NCI-H1694 (cell line): Measurements from ENCODE around the gene HDAC8.
"Not testable (repeated sequence)": the region's sequence is repeated elsewhere in the genome, so short reads cannot be mapped to it uniquely, and the experiment has no call there.

Experiments used
- DNase-seq: peaks from one replicate; lab custom pipeline; 2025; lab: John Stamatoyannopoulos, UW

Gene HDAC8

DNA sequence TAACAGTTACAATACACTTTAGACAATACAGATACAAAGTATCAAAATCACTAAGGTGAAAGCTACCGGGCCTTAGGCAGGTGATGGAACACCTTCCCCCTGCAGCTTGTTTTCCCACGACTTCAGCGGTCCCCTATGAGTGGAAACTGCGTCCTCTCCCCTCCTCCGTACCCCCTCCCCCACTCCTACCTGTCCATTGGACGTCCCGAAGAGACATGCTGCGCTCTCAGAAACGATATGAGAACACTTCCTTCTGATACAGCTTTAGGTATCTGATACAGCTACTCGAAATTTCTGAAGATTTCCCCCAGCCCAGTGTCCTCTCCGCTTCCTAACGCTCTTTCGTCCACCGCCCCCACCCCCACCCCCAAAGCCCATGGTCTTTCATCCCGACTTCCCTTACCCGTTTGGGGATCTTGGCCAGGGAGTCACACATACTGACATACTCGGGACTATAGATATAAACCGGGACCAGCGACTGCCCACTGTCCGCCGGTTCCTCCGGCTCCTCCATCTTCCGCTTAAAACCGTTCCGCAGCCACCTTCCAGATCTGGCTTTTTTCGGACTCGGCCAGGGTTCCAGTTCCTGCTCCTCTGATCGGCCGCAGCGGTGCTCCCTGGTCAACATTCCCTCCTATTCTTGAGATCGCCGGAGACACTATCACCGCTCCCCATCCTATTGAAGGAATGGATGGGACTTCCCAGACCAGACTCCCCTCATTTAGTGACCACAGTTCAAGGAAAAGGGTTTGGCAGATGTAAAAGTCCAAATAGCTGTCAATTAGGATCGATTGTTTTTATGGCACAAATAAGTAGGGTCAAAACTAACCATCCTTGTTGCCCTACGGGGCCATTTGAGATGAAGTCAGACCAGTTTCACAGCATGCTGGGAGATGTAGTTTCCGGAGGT, at the start of gene HDAC8:
Gene HDAC8, minus strand, starts transcription at position 596 of the 910 bp plus-strand sequence. Its CDS starts 82 bp downstream, at position 514.
- peak; percentile 71 for DNase-seq

DNA sequence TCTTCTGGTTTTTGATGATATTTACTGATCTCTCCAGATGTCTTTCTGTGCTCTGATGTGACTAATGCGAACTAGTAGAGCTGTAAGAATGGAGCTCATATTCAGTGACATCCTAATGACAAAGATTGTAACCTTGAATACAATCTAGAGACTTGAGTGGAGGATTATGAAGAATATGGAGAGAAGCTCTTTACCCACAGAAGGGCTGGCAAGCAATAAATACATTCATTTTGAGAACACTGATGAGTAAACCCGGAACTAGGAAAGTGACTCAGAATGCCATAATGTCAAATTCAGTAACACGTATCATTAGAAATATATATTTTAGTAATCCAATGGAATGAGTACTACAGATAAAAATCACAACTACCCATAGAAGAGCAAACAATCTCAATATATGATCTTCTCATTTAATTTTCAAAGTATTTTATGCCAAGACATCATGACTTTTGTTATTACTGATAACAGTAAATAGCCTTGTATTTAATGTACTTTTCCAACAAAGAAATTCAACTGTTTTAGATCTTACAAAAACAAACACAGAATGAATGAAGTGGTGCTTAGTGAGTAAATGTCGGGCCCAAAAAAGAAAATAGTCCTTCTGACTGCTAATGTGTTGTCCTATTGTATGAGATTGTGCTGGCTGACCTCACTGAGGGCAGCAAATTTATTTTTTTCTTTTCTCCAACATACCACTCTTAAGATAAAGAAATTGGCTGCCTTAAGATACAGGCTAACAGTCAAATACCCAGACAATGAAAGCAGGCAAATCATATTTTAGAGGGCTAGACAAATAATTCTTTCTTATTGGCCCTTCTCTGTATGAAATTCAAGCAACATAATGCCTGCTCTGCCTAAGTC, 49.2 kb upstream of the HDAC8 start:
- no peak for DNase-seq

DNA sequence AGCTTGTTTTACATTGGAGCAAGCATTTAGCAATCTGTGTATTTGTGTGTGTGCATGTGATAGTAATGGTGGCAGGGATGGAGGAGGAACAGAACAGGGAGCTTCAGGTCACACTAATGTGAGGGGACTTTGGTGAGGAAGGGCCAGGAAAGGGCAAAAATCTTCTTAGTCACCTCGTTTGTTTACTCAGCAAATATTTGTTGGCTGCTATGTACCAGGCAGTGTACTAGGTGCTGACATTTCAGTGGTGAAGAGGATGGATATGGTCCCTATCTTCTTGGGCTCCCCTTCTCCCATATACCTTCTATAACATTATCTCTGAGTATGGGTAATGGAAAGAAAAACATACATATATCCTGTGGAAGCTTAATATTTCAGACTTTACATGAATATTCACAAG, 48.5 kb upstream of the HDAC8 start:
- DNase-seq, result no peak

DNA sequence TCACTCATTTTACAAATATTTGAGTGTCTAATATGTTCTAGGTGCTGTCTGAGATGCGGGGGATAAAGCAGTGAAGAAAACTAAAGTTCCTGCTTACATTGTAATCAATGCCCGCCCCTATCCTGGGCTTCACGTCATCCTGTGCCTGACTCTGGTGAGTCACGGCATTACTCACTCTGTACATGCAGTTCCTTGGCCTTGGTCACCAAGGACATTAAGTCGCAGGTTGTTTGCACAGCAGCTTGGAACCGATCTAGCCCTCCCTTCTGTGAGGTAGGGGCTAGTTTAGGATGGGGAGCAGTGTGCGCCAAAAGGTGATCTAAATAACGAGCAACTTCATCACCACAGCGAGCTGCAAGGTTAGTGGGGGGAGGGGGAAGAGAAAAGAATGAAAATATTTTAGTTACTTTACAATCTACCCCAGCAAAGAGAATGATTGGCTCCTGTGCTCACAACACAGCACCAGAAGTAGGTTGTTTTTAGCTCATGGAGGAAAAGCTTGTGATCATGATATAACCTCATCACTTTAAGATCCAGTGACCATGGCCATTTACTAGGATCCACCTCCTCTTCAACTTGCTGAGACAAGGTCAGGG, 48.0 kb upstream of the HDAC8 start:
- no peak for DNase-seq

DNA sequence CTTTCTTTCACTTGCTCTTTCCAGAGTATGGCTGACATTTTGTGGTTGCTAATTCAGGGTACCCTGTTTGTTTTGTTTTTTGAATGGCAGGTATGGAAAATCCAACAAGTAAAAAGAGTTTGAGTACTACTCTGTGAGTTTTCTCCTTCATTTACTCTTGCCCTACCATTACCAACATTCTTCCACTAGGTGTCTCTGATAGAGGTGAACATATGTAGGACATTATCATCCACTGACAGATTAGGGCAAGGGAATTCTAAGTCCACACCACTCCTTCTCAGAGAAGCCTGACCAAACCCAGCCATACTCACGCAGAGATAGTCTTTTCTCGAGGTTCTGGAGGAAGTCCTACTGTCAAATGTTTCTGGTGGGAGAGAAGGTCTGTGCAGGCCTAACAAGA, 36.7 kb upstream of the HDAC8 start:
- no peak for DNase-seq

DNA sequence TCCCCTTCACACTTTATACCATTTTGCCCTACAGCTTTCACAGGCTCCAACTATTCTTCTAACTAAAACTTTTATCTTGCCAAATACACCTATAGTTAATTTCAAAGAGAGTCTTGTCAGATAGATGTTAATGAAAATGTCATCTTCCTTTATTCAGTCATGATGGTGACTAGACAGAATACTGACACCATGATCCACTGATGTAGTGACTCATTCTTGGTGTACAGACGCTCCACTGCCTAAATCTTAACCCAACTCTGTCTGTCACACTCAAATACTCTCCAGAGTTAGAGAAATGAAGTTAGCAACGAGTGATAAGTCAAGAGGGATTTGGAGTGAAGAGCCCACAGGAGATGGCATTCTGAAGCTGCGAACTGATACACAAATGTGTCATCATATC, 32.1 kb upstream of the HDAC8 start:
- DNase-seq, result no peak

DNA sequence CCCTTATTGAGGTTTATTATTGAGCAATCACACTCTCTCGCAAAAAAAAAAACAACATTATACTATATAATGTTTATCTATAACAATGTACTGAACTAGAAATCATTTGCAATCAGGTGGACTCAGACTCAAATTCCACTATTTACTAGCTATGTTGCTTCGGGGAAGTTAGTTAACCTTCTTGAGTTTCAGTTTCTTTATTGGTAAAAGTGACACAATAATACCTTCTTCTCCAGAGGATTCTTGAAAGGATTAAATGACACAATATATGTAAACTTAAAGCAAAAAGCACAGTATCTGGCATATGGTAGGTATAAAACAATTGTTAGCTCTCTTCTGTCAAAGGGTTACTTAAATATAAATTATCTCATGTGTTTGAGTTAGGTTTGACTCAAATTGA, 31.5 kb upstream of the HDAC8 start:
- no peak for DNase-seq

DNA sequence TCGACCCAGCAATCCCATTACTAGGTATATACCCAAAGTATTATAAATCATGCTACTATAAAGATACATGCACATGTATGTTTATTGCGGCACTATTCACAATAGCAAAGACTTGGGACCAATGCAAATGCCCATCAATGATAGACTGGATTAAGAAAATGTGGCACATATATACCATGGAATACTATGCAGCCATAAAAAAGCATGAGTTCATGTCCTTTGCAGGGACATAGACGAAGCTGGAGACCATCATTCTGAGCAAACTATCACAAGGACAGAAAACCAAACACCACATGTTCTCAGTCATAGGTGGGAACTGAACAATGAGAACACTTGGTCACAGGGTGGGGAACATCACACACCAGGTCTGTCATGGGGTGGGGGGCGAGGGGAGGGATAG, 18.4 kb upstream of the HDAC8 start:
- not testable (repeated sequence) for DNase-seq

DNA sequence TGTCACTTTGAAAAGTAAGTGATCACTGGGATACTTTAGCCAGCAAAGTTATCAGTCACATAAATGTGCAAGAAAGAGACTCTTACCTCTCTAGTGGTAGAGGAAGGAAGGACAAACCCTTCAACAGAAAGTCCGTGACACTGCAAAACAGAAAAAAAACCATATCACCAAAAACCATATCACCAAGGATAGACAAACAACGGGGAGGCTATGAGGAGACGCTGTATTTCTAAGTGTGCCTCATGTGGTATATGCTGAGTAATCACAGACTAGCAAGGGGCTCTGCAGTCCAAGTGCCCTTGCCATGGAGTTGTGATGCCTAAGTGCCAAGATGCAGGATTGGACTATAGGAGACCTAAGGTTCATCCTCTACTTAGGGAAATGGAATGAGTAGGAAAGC, 11.5 kb upstream of the HDAC8 start:
- no peak for DNase-seq

DNA sequence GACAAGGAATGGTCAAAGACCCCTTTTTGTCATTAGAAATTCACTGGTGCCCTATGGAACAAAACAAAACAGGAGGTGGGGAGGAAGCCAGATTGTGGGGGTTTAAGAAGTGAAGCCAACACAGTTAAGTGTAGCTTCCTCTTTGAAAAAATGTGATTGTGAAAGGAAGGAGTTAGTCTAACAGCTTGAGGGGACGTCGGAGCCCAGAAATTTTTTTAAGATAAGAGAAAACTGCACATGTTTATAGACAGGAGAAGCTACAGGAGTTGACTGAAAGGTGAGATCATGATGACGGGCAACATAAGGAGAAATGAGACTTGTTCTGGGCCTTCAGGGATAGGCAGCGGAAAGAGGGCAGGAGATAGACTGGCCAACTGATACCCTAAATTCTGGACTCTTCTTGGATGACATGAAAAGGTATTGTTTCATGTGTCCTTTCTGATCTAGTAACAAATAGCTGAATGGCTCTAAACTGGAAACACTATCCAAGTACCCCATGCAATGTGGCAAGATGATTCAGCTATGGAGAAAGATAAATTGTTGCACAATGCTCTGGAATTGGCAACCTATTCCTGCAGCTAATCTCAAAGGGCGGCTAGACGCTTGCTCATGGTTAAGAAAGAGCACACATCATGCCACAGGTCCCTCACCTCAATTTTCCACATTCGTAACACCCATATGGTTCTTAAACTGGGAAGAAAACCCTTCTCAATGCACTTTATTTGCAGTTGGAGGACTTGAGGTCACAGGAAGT, 3.7 kb upstream of the HDAC8 start:
- DNase-seq, result no peak

DNA sequence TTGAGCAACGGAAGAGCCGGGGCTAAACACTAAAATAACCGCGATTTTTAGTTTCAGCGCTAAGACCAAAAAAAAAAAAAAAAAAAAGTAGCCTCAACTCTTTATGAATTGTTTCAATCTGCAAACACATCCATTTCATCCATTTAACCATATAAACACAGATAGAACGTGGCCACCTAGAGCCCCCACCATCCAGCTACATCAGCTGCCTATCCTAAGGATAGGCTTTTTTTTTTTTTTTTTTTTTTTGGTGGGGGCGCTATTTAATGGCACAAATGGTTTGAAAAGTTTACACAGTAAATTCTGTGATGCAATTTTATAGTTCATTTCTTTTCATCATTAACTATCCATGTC, 492 bp upstream of the HDAC8 start:
- DNase-seq, result no peak

DNA sequence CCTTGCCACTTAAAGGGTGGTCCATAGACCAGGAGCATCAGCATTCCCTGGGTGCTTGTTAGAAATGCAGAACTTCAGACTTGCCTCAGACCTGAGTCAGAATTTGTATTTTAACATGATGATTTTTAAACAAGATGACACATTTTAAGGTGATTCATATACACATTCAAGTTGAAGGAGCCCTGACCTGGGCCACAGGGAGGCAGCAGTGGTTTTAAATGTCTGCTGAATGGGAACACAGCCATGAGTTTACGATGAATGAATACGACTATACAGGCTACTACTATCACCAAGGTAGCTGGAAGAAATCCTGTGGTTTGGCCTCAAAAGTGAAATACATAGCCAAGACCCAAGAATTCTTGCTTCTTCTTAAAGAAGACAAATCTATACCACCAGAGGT, 2.9 kb downstream of the HDAC8 start:
- DNase-seq, result no peak

DNA sequence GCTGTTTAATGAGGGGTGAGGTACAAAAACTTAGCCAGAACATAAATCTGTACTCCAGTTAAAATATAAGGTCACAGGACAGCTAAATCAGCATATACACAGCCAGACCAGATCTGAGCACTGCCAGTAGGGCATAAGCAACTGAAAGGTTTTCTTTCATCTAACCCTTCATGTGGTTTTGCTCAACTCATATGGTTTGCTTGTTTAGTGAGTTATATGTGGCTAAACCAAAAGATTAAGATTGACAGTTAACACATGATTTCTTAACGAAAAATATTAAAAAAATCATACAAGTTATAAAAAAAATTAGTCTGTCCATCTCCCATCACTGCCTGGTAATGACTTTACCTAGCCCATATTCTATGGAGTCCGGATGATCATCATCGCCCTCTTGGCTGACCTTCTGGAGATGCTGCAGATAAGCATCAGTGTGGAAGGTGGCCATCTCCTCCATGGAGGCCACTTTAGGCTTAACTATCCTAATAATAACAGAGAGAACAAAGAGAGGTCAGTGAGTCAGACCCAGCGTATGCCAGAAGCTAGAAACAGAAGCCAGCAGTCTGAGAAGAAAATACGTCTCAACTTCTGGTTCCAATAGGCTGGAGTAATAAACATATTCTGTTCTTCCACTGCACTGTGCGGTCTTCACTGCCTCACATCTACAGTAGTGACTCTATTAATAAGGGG, 4.1 kb downstream of the HDAC8 start:
- no peak for DNase-seq

DNA sequence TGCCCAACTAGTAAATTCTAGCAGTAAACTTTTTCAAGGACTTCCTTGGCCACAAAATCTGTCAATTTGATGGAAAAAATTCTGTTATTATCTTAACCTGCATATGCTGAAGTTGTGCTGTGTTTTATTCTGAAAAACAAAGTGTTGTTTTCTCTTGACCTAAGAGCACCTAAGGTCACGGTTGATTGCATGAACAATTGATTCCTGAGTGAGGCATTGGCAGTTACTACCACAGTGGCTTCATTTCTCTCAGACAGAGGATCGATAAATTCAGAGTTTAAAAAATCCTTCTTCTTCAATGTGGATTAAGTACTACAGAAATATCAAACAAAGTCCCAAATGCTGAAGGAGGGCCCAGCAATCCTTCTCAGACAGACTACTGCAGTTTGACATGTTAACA, 6.2 kb downstream of the HDAC8 start:
- DNase-seq, result no peak

DNA sequence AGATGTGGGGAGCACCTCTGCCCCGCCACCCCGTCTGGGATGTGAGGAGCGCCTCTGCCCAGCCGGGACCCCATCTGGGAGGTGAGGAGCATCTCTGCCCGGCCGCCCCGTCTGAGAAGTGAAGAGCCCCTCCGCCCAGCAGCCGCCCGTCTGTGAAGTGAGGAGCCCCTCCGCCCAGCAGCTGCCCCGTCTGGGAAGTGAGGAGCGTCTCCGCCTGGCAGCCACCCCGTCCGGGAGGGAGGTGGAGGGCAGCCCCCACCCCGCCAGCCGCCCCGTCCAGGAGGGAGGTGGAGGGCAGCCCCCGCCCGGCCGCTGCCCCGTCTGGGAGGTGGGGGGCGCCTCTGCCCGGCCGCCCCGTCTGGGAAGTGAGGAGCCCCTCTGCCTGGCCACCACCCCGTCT, 13.0 kb downstream of the HDAC8 start:
- not testable (repeated sequence) for DNase-seq

DNA sequence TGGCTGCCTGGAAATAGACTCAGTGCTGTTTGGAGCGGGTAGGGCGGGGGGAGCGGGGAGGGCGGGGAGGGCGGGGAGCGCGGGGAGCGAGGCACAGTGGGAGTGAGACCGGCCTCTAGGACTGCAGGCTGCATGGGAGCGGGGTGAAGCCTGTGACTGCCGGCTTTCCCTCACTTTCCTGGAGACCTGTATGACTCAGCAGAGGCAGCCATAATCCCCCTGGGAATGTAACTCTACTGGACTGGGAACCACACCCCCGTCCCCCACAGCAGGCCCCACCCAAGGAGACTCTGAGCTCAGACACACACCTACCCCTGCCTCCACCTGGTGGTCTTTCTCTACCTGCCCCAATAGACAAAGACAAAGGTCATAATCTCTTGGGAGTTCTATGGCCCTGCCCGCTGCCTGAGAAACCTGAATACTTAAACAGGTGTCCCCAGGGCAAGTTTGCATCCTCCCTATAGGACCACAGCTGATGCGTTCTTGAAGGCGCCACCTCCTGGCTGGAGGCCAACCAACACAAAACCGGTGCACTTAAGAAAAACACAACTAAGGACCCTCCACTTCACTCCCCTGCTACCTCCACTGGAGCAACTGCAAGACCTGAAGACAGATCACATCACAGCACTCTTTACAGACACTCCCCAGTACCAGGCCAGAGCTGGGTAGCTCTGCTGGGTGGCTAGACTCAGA, 18.0 kb downstream of the HDAC8 start:
- no peak for DNase-seq

DNA sequence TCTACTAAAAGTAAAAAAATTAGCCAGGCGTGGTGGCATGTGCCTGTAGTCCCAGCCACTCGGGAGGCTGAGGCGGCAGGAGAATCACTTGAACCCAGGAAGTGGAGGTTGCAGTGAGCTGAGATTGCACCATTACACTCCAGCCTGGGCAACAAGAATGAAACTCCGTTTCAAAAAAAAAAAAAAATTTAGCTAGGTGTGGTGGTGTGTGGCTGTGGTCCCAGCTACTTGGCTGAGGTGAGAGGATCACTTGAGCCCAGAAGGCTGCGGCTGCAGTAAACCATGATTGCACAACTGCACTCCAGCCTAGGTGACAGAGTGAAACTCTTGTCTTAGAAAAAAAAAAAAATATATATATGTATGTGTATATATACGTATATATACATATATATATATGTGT, 20.2 kb downstream of the HDAC8 start:
- not testable (repeated sequence) for DNase-seq

DNA sequence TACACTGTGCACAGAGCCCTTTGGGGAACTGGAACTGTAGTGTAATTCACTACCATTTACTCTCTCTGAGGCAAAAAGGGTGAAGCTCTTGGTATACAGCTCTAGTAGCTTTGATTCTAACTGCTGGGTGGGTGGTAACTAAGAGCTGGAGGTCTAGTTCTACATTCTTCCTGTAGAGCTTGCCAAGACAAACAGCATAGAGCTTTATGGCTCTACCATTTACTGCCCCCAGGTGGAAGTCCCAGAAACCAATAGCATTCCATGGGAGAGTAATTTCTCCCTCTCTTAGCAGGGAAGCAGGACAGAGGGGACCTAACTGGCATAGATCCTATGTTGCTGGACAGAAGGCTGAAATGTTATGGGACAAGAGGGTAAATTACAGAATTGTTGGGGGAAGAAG, 26.7 kb downstream of the HDAC8 start:
- DNase-seq, result no peak

DNA sequence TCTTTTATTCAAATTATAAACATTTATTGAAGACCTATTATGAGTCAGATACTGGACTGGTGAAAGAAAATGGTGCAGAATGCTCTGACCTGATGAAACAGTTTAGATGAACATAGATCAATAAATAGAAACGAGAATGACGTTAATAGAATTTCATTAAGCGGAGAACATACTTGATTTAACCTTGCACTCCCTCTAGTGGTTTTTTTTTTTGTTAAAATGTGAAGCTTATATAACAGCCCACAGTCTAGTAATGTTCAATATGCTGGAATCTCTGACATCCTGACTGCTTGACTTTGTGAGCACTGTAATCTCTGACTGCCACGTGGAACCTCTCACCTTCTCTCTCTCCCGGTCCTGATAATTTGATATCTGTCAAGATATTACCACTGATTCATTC, 32.3 kb downstream of the HDAC8 start:
- DNase-seq, result peak; percentile 53

DNA sequence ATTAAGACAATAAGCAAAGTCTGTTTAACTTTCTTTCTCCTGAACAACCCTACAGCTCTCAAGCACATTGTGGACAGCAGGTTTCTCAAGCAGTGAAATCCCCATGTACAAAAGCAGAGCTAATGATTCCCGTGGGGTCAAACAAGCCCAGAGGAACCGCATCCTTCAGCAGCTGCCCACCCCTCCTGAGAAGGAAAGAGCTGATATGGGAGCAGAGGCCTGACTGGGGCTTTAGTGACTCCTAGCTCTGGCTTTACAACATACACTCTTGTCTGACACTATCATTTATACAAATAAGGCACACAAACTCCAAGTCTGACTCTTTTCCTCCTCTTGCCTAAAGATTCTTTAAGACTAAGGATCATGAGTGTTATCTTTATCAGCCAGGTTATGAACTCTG, 32.8 kb downstream of the HDAC8 start:
- no peak for DNase-seq

DNA sequence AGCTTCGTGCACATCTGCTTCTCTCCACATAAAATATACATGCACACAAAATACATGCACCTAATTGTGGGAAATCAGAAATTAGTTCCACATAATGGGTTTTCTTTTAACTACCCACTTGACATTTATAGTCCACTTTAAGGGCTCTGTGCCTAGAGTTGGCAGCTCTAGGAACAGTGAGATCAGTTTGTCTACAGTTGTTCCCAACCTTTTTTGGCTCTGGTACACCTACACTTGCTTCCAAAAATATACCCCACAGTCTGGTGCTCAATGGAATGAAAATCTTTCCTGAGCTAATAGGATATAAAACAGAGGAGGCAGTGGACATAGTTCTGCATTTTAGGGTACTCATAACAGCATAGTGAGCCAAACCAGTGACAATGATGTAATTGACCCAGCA, 36.1 kb downstream of the HDAC8 start:
- peak; percentile 6 for DNase-seq
